Parathyroid adenoma (tissue), 2 donors: ENCODE measurements around the gene DYSF.

ENCODE experiments used
- H2AFZ ChIP-seq: fragments of 300-600 bp; sonication (generic); one replicate; pipeline ENCODE4 v1.7.0; 2017; ENCODE audit warnings: antibody characterized with exemption, mild to moderate bottlenecking
- H3K27ac ChIP-seq: fragments of 300-600 bp; sonication (generic); one replicate; pipeline ENCODE4 v1.7.0; 2017
- H3K27me3 ChIP-seq: fragments of 300-600 bp; sonication (generic); one replicate; pipeline ENCODE4 v1.7.0; 2017; ENCODE audit warnings: low read length; ENCODE audit not compliant: control insufficient read depth, insufficient read depth
- H3K36me3 ChIP-seq: fragments of 300-600 bp; sonication (generic); one replicate; pipeline ENCODE4 v1.7.0; 2017; ENCODE audit warnings: low read length; ENCODE audit not compliant: control insufficient read depth, insufficient read depth
- H3K4me1 ChIP-seq: fragments of 300-600 bp; sonication (generic); one replicate; pipeline ENCODE4 v1.7.0; 2017; ENCODE audit warnings: control low read depth
- H3K4me2 ChIP-seq: fragments of 300-600 bp; sonication (generic); one replicate; pipeline ENCODE4 v1.7.0; 2017; ENCODE audit warnings: low read length
- H3K4me3 ChIP-seq: fragments of 300-600 bp; sonication (generic); one replicate; pipeline ENCODE4 v1.7.0; 2017; ENCODE audit warnings: low read depth, low read length
- H3K79me2 ChIP-seq: fragments of 300-600 bp; sonication (generic); one replicate; pipeline ENCODE4 v1.7.0; 2017; ENCODE audit warnings: control low read depth
- H3K9ac ChIP-seq: fragments of 300-600 bp; sonication (generic); one replicate; pipeline ENCODE4 v1.7.0; 2017; ENCODE audit warnings: mild to moderate bottlenecking
- H3K9me3 ChIP-seq: fragments of 300-600 bp; sonication (generic); one replicate; pipeline ENCODE4 v1.7.0; 2017; ENCODE audit warnings: low read length; ENCODE audit not compliant: control insufficient read depth
- CTCF ChIP-seq: fragments of 300-600 bp; sonication (generic); IDR thresholded peaks from one replicate; pipeline ENCODE4 v1.7.0; 2017; ENCODE audit warnings: antibody characterized with exemption, mild to moderate bottlenecking
- donor health status: primary hyperparathyroidism.

DYSF gene

DNA sequence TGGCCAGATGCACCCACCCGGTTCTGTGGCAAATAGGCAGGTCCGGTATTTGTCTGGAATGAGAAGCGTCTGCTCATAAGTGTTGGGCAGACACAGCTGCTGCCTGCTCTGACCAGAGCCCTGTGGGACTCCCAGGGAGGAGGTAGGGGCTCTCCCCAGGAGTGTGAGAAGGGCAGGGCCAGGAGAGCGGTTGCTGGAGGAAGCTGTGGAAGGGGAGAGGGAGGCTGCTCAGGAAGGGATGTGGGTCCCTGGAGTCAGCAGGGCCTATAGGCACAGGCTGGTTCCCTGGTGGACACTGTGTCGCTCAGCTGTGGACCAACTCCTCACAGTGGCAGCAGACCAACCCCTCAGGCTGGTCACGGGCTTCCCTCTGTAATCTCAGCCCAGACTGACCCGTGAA is 109.2 kb downstream of the DYSF start:
- no peaks in the 10 kb centered on the region for H3K9me3 ChIP-seq
- H3K27me3 ChIP-seq, result no peaks in the 10 kb centered on the region
- H3K4me3 ChIP-seq, result no peak overlapping the region
- H3K4me1 ChIP-seq, result no peaks in the 10 kb centered on the region
- H3K36me3 ChIP-seq, result no peaks in the 10 kb centered on the region
- H2AFZ ChIP-seq, result no peak overlapping the region
- no peak overlapping the region for H3K27ac ChIP-seq
- TF ChIP-seq CTCF, result no peak
- no peak overlapping the region for H3K9ac ChIP-seq
- no peak overlapping the region for H3K4me2 ChIP-seq
- no peaks in the 10 kb centered on the region for H3K79me2 ChIP-seq

DNA sequence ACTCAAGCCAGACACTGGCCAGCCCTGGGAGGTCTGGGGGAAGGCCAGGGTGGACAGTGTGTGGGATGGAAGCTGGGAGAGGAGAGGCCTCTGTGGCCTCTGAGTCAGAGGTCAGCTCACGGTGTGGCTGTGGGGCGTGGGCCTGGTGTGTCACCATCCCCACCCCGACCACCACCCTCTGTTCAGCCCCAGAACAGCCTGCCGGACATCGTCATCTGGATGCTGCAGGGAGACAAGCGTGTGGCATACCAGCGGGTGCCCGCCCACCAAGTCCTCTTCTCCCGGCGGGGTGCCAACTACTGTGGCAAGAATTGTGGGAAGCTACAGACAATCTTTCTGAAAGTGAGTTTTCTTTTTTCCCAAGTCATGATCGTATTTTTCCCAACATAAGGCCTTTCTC is 110.5 kb downstream of the DYSF start:
- Histone ChIP-seq H2AFZ (no peak overlapping the region), H3K27ac (no peak overlapping the region), H3K36me3 (no peaks in the 10 kb centered on the region), H3K27me3 (no peaks in the 10 kb centered on the region), H3K9ac (no peak overlapping the region), H3K9me3 (no peaks in the 10 kb centered on the region), H3K4me3 (no peak overlapping the region), H3K79me2 (no peaks in the 10 kb centered on the region), H3K4me1 (no peaks in the 10 kb centered on the region), H3K4me2 (no peak overlapping the region)
- no peak for TF ChIP-seq CTCF

- H3K4me1 ChIP-seq, result no peaks in the 10 kb centered on the region
- no peak overlapping the region for H3K4me2 ChIP-seq
- H2AFZ ChIP-seq, result no peak overlapping the region
- no peak for TF ChIP-seq CTCF
- H3K9ac ChIP-seq, result no peak overlapping the region
- H3K79me2 ChIP-seq, result no peaks in the 10 kb centered on the region
- H3K27ac ChIP-seq, result no peak overlapping the region
- H3K27me3 ChIP-seq, result no peaks in the 10 kb centered on the region
- H3K36me3 ChIP-seq, result no peaks in the 10 kb centered on the region
- H3K9me3 ChIP-seq, result no peaks in the 10 kb centered on the region
- no peak overlapping the region for H3K4me3 ChIP-seq
Measured at GRCh38 chr2:71564361-71564760, 111.0 kb downstream of the DYSF start.

- H3K4me1 ChIP-seq, result no peaks in the 10 kb centered on the region
- H2AFZ ChIP-seq, result no peak overlapping the region
- H3K9ac ChIP-seq, result no peak overlapping the region
- H3K27ac ChIP-seq, result no peak overlapping the region
- H3K27me3 ChIP-seq, result no peaks in the 10 kb centered on the region
- H3K9me3 ChIP-seq, result no peaks in the 10 kb centered on the region
- no peak for TF ChIP-seq CTCF
- H3K79me2 ChIP-seq, result no peaks in the 10 kb centered on the region
- H3K4me3 ChIP-seq, result no peak overlapping the region
- H3K36me3 ChIP-seq, result no peaks in the 10 kb centered on the region
- no peak overlapping the region for H3K4me2 ChIP-seq
Measured at GRCh38 chr2:71564790-71565189, 111.4 kb downstream of the DYSF start.

GRCh38 chr2:71566372-71566771 is 113.0 kb downstream of the DYSF start:
- H3K4me1 ChIP-seq, result no peaks in the 10 kb centered on the region
- H3K4me2 ChIP-seq, result no peak overlapping the region
- no peak overlapping the region for H3K27ac ChIP-seq
- H3K36me3 ChIP-seq, result no peaks in the 10 kb centered on the region
- no peak overlapping the region for H3K9ac ChIP-seq
- H3K27me3 ChIP-seq, result no peaks in the 10 kb centered on the region
- no peak overlapping the region for H3K4me3 ChIP-seq
- H3K9me3 ChIP-seq, result no peaks in the 10 kb centered on the region
- H3K79me2 ChIP-seq, result no peaks in the 10 kb centered on the region
- no peak for TF ChIP-seq CTCF
- H2AFZ ChIP-seq, result no peak overlapping the region
